Stimulated activated CD4-positive, alpha-beta T cell treated with anti-CD3 and anti-CD28 coated beads, TNF-alpha, amount 100 ng/mL, for 4 hours (primary cell): ENCODE measurements around the gene THRB.

ENCODE experiments used
- DNase-seq, 3 experiments: peaks; one replicate each; pipeline ENCODE4 v3.0.0-alpha.2; 2020; ENCODE audit warnings: low read depth in 3 of 3

Gene THRB

GRCh38 chr3:24512564-24513197 lies 18.0 kb upstream of the THRB start:
- no peak for DNase-seq

GRCh38 chr3:24510030-24510648 lies 15.5 kb upstream of the THRB start:
- DNase-seq: no peak

GRCh38 chr3:24508423-24508839 lies 13.8 kb upstream of the THRB start:
- DNase-seq: no peak

GRCh38 chr3:24507776-24508422 lies 13.2 kb upstream of the THRB start:
- no peak for DNase-seq

- DNase-seq: no peak
Observed at GRCh38 chr3:24506966-24507775, 12.5 kb upstream of the THRB start.

- DNase-seq: no peak
Observed at GRCh38 chr3:24505691-24506550, 11.3 kb upstream of the THRB start.

- no peak for DNase-seq
Observed at GRCh38 chr3:24504772-24505171, 10.1 kb upstream of the THRB start.

- DNase-seq: no peak
Observed at GRCh38 chr3:24503616-24504113, 9.0 kb upstream of the THRB start.

GRCh38 chr3:24502690-24503089 lies 8.0 kb upstream of the THRB start:
- DNase-seq: no peak

GRCh38 chr3:24500806-24501205 lies 6.2 kb upstream of the THRB start:
- DNase-seq: no peak

- no peak for DNase-seq
Observed at GRCh38 chr3:24499991-24500390, 5.3 kb upstream of the THRB start.

GRCh38 chr3:24498796-24499195 lies 4.1 kb upstream of the THRB start:
- no peak for DNase-seq

- DNase-seq: no peak
Observed at GRCh38 chr3:24498391-24498790, 3.7 kb upstream of the THRB start.

GRCh38 chr3:24497942-24498341 lies 3.3 kb upstream of the THRB start:
- no peak for DNase-seq

GRCh38 chr3:24496529-24497482 lies 2.2 kb upstream of the THRB start:
- no peak for DNase-seq

GRCh38 chr3:24495326-24495994 lies 810 bp upstream of the THRB start:
- DNase-seq: no peak

- no peak for DNase-seq
Observed at GRCh38 chr3:24493746-24494617, 668 bp downstream of the THRB start.

- DNase-seq: no peak
Observed at GRCh38 chr3:24492971-24493551, 1.6 kb downstream of the THRB start.
